GM12878 (cell line): ENCODE results near the gene PLEKHN1. TPM values are rescaled to one million over a fixed set of nuclear protein-coding genes. Genes with fewer than 3 reads are reported as not detected.

ENCODE experiments used
- ATAC-seq: fragments of 200-7000 bp; cut with Tn5 transposase; 3 replicates; pipeline ENCODE4 v1.9.1; 2020; ENCODE audit warnings: mild to moderate bottlenecking, moderate library complexity
- BruUV-seq: library from RNA; stranded (reverse); fragments of 400-500 nt; replicated peaks from 2 replicates; lab custom pipeline; 2021; lab: Mats Ljungman, UMichigan
- CTCF ChIA-PET: fragments of 300-600 bp; sonication (Branson Sonifier 250); formaldehyde crosslinking; extraction: SDS; loops from one replicate; lab custom pipeline; 2021; ENCODE audit warnings: inconsistent platforms; lab: Yijun Ruan, JAX
- POLR2A ChIA-PET: fragments of 350-600 bp; formaldehyde crosslinking; extraction: SDS; loops from one replicate; lab custom pipeline; 2021; ENCODE audit warnings: inconsistent platforms; lab: Charles Lee
- RAD21 ChIA-PET: fragments of 300-600 bp; sonication (Branson Sonifier 250); formaldehyde crosslinking; loops from one replicate; lab custom pipeline; 2023; ENCODE audit warnings: antibody characterized with exemption; ENCODE audit not compliant: unreplicated experiment; lab: Charles Lee
- SMC1A ChIA-PET: fragments of 300-600 bp; sonication (Branson Sonifier 250); formaldehyde crosslinking; loops from one replicate; lab custom pipeline; 2023; ENCODE audit not compliant: unreplicated experiment, uncharacterized antibody; lab: Charles Lee
- DNase-seq: peaks from one replicate; pipeline ENCODE4 v3.0.0-alpha.2; 2011; ENCODE audit warnings: low read depth, low spot score
- FAIRE-seq: peaks from 3 replicates; lab custom pipeline; 2011; peaks lifted over from hg19 to GRCh38; lab: Jason Lieb, UNC
- H2AFZ ChIP-seq: 2 replicates; pipeline ENCODE4 v1.6.0; 2011; ENCODE audit warnings: low read depth, low read length, control low read depth; ENCODE audit not compliant: control insufficient read depth
- H3K27ac ChIP-seq: 2 replicates; pipeline ENCODE4 v1.5.1; 2011; ENCODE audit warnings: control low read depth; ENCODE audit not compliant: control insufficient read depth, insufficient read depth
- H3K27me3 ChIP-seq, 2 experiments: replicated peaks in 1 of 2; 2 replicates each; pipeline versions ENCODE4 v1.6.0 to v1.6.1; 2011; ENCODE audit warnings: low read length in 1 of 2; ENCODE audit not compliant: control insufficient read depth in 2 of 2, insufficient read depth in 2 of 2
- H3K36me3 ChIP-seq, 2 experiments: 2 replicates each; pipeline ENCODE4 v1.5.1; 2011; ENCODE audit warnings: low read length in 1 of 2; ENCODE audit not compliant: control insufficient read depth in 2 of 2, insufficient read depth in 2 of 2
- H3K4me1 ChIP-seq: 2 replicates; pipeline ENCODE4 v1.6.1; 2011; ENCODE audit warnings: mild to moderate bottlenecking, low read length, moderate library complexity, mixed read lengths; ENCODE audit not compliant: control insufficient read depth, insufficient read depth
- H3K4me2 ChIP-seq: 2 replicates; pipeline ENCODE4 v1.6.0; 2011; ENCODE audit warnings: control low read depth; ENCODE audit not compliant: control insufficient read depth, insufficient read depth
- H3K4me3 ChIP-seq: fragments of 200-600 bp; sonication (generic); 2 replicates; pipeline ENCODE4 v1.5.1; 2016
- H3K79me2 ChIP-seq: 2 replicates; pipeline ENCODE4 v1.6.0; 2011; ENCODE audit warnings: low read length; ENCODE audit not compliant: control insufficient read depth, insufficient read depth
- H3K9ac ChIP-seq: 2 replicates; pipeline ENCODE4 v1.8.0; 2011; ENCODE audit warnings: low read length, control low read depth, mixed read lengths; ENCODE audit not compliant: control insufficient read depth, insufficient read depth
- H3K9me3 ChIP-seq: replicated peaks from 3 replicates; pipeline ENCODE4 v1.5.1; 2011; ENCODE audit warnings: mild to moderate bottlenecking, low read length; ENCODE audit not compliant: control insufficient read depth, insufficient read depth
- H4K20me1 ChIP-seq: 2 replicates; pipeline ENCODE4 v1.6.0; 2011; ENCODE audit not compliant: control insufficient read depth, insufficient read depth
- BCL11A ChIP-seq: IDR thresholded peaks from 2 replicates; pipeline ENCODE4 v1.6.1; 2011; ENCODE audit warnings: low read depth, low read length
- CEBPB ChIP-seq, 2 experiments: fragments of 150-350 bp in 1 of 2; IDR thresholded peaks; 2 replicates each; pipeline ENCODE4 v1.6.1; 2012 to 2014; ENCODE audit warnings: low read depth in 2 of 2, low read length in 2 of 2, borderline replicate concordance in 1 of 2, inconsistent platforms in 1 of 2
- CHD1 ChIP-seq: IDR thresholded peaks from 2 replicates; pipeline ENCODE4 v1.6.1; 2012; ENCODE audit warnings: low read depth, low read length, improper control_type of control experiment
- CREB1 ChIP-seq: IDR thresholded peaks from 2 replicates; pipeline ENCODE4 v1.6.1; 2012; ENCODE audit warnings: low read depth, mild to moderate bottlenecking, inconsistent platforms
- EZH2 ChIP-seq: IDR thresholded peaks from 2 replicates; pipeline ENCODE4 v1.6.1; 2012; ENCODE audit warnings: low read depth, mild to moderate bottlenecking, control low read depth, inconsistent platforms, low read length, borderline replicate concordance; ENCODE audit not compliant: control insufficient read depth
- KLF5 ChIP-seq: fragments of 450-650 bp; IDR thresholded peaks from 2 replicates; pipeline ENCODE4 v1.6.1; 2014; ENCODE audit warnings: mild to moderate bottlenecking; ENCODE audit not compliant: partially characterized antibody
- MAX ChIP-seq: IDR thresholded peaks from 2 replicates; pipeline ENCODE4 v1.6.1; 2012; ENCODE audit warnings: low read depth, low read length, improper control_type of control experiment
- MEF2A ChIP-seq: IDR thresholded peaks from 2 replicates; pipeline ENCODE4 v1.6.1; 2011; ENCODE audit warnings: low read depth, mild to moderate bottlenecking, low read length, moderate library complexity; ENCODE audit not compliant: insufficient read depth
- NBN ChIP-seq: fragments of 450-650 bp; IDR thresholded peaks from 2 replicates; pipeline ENCODE4 v1.6.1; 2016
- POLR2A ChIP-seq: IDR thresholded peaks from 2 replicates; pipeline ENCODE4 v1.6.1; 2011; ENCODE audit warnings: low read depth, mild to moderate bottlenecking, low read length
- SUZ12 ChIP-seq: fragments of 200-600 bp; sonication (generic); IDR thresholded peaks from one replicate; pipeline ENCODE4 v1.6.1; 2018; ENCODE audit warnings: antibody characterized with exemption, mild to moderate bottlenecking; ENCODE audit not compliant: unreplicated experiment
- TAF1 ChIP-seq: IDR thresholded peaks from 2 replicates; pipeline ENCODE4 v1.6.1; 2011; ENCODE audit warnings: mild to moderate bottlenecking, low read depth, low read length, borderline replicate concordance
- YY1 ChIP-seq: IDR thresholded peaks from 2 replicates; pipeline ENCODE4 v1.6.1; 2011; ENCODE audit warnings: low read depth, mild to moderate bottlenecking, low read length
- ZBED1 ChIP-seq: IDR thresholded peaks from 2 replicates; pipeline ENCODE4 v1.6.1; 2016; ENCODE audit warnings: borderline replicate concordance
- ZNF24 ChIP-seq: fragments of 450-650 bp; IDR thresholded peaks from 2 replicates; pipeline ENCODE4 v1.6.1; 2017; ENCODE audit warnings: antibody characterized with exemption, mild to moderate bottlenecking
- ZNF384 ChIP-seq: IDR thresholded peaks from 2 replicates; pipeline ENCODE4 v1.6.1; 2012; ENCODE audit warnings: low read depth, mild to moderate bottlenecking, low read length, improper control_type of control experiment, borderline replicate concordance
- ZSCAN29 ChIP-seq: fragments of 450-650 bp; IDR thresholded peaks from 2 replicates; pipeline ENCODE4 v1.6.1; 2017; ENCODE audit warnings: mild to moderate bottlenecking, moderate library complexity
- WGBS: methylation state at CpG from one replicate; pipeline ENCODE4 v1.1.6; 2016; ENCODE audit warnings: low lambda C conversion rate; ENCODE audit not compliant: insufficient replicate concordance, insufficient coverage; ENCODE audit errors: missing lambda C conversion rate; 5-methylcytosine and 5-hydroxymethylcytosine counted together
- in situ Hi-C: fragments of 300-500 bp; cut with MboI; formaldehyde crosslinking; loops from 9 replicates; pipeline ENCODE4 v1.14.3; 2018; ENCODE audit warnings: mixed read lengths
- intact Hi-C: fragments of 100-400 bp; cut with micrococcal nuclease; formaldehyde crosslinking; loops from one replicate; pipeline ENCODE4 v1.14.2; 2022; ENCODE audit not compliant: unreplicated experiment
- polyA plus RNA-seq, 11 experiments: library from polyadenylated mRNA; depleted of rRNA in 4 of 11; unstranded in 6 of 11; stranded (reverse) in 5 of 11; fragments of >200 nt; fragmentation: Nextera tagmentation in 4 of 11; fragmentation: Illumina TruSeq in 1 of 11; extraction: Ambion mirVana in 4 of 11; extraction: Trizol in 1 of 11; gene quantifications; 1 replicate in 1 of 11; 2 replicates in 10 of 11; pipeline versions ENCODE4 v1.2.1 to v1.2.3, GENCODE V29; 2011 to 2016; ENCODE audit warnings: inconsistent platforms in 2 of 11, missing spikeins in 2 of 11, low read depth in 1 of 11
- total RNA-seq, 4 experiments: library from RNA; depleted of rRNA in 3 of 4; stranded (reverse); fragments of >200 nt in 3 of 4; fragmentation: Illumina TruSeq in 1 of 4; extraction: Trizol in 1 of 4; gene quantifications; 2 replicates each; pipeline versions ENCODE4 v1.2.1 to v1.2.3, GENCODE V29; 2013 to 2021

PLEKHN1 gene
- total and polyA plus RNA-seq, 10 of the 15 experiments (the other 5 are each of a cell fraction or from before 2014, with no cell fraction given), result 0.04 to 0.26 (median 0.18) TPM; not detected in 6

DNA sequence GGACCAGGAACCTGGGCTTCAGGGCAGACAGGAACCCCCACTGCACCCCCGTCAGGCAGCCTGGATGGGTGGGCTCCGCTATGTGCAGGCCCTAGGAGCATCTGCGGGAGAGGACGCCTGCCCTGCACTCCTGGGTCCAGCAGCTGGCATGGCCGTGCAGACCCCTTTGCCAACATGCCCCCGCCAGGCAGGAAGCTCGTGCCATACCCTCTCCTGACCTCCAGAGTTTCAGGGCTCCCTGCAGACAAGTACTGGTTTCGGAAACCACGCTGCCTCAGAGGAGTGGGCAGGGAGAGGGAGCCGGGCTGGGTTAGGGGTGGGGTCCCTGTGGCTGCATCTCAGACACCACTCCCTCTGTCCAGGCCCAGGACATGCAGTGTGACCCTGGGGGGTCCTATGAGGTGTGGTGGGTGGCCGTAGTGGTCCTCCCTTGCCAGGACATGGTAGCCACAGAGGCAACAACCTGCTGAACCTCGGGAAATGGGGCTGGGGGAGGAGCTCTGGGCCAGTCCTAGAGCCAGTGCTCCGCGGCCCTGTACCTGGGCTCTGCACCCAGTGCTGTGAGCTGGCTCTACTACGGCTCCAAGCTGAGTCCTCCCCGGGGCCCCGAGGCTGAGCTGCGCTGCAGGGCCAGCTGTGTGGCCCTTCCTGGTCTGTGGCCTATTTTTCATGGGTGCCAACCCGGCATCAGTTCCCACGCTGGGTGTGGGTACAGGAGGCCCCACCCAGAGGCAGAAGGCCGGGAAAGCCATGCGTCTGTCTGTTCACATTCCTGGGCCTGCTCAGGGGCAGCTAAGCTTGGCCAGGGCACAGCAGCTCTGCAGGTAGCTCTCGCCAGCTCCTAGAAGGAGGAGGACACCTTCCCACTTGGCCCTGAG lies 1.4 kb downstream of the PLEKHN1 start:
- Histone ChIP-seq H3K4me1 (peaks cover 9% of the 10 kb centered on the region), H4K20me1 (no peaks in the 10 kb centered on the region), H2AFZ (no peak overlapping the region), H3K36me3 (no peaks in the 10 kb centered on the region; a peak in 1 of 4 replicates), H3K27ac (no peak overlapping the region), H3K4me3 (no peak overlapping the region), H3K9me3 (no peaks in the 10 kb centered on the region), H3K4me2 (peak overlapping the region; percentile 97; the same call in 1 of the 2 replicates), H3K27me3 (no peaks in the 10 kb centered on the region), H3K79me2 (no peaks in the 10 kb centered on the region), H3K9ac (no peak overlapping the region)
- POLR2A ChIA-PET, result interaction anchor here (1.1 kb wide), 1 partner anchor 14 kb away, joined by 3 read pairs; the partner anchor contains the start of gene PERM1
- ATAC-seq (no peak), DNase-seq (no peak), FAIRE-seq (no peak)
- 60% methylated on average over 23 of the region's 23 CpGs for WGBS
- SMC1A ChIA-PET, result interaction anchor here (0.7 kb wide), 1 partner anchor 17 kb away, joined by 3 read pairs; no protein-coding TSS in a partner anchor
- TF ChIP-seq BCL11A (no peak), CEBPB (IDR thresholded peaks at IDR 0.05; ENCODE audit: borderline replicate concordance in 1 of 2, low read depth in 2 of 2, low read length in 2 of 2) (no peak), POLR2A (no peak), TAF1 (no peak), CHD1 (no peak), CREB1 (no peak), ZNF384 (no peak), ZNF24 (no peak), MAX (no peak), YY1 (no peak), ZSCAN29 (no peak), KLF5 (no peak), MEF2A (no peak), NBN (no peak), SUZ12 (no peak), EZH2 (no peak), ZBED1 (no peak)
- BruUV-seq, result no TSS peak
- in situ Hi-C loops (no loop called here), intact Hi-C loops (no loop called here)
- CTCF ChIA-PET, result no interaction called here
- RAD21 ChIA-PET, result interaction anchor here (0.8 to 1.1 kb wide), 3 partner anchors 25 to 62 kb away, joined by 3 to 5 read pairs (median 4); no protein-coding TSS in a partner anchor
